Measurements from ENCODE around the gene OR2F1. TPM values are rescaled to one million over a fixed set of nuclear protein-coding genes. Genes with fewer than 3 reads are reported as not detected.

OR2F1 gene
- total RNA-seq, 2 donors from 2014 or later: not detected

GRCh38 chr7:144011458-144012230 lies 57.0 kb downstream of the OR2F1 start:
- no peaks in the 10 kb centered on the region for H3K9me3 ChIP-seq
- DNase-seq (no peak), ATAC-seq (no peak)
- intact Hi-C loops (cut with DNase I): no loop called here
- H3K27me3 ChIP-seq: no peaks in the 10 kb centered on the region
- no peaks in the 10 kb centered on the region for H3K36me3 ChIP-seq (replicated peaks in 1 of 2; ENCODE audit: insufficient read depth in 1 of 2, low read depth in 2 of 2)
- H3K27ac ChIP-seq: no peak overlapping the region
- H3K4me3 ChIP-seq: no peak overlapping the region
- WGBS, 2 donors: 89% methylated on average over 5 of the region's 5 CpGs
- H3K4me1 ChIP-seq: no peaks in the 10 kb centered on the region
- TF ChIP-seq POLR2A (IDR thresholded peaks at IDR 0.05) (no peak), CTCF (IDR thresholded peaks at IDR 0.05) (no peak)

Other genes with a start within 250 kb of the OR2F1 start
- gene CTAGE6, start 197.1 kb upstream of the OR2F1 start, total RNA-seq: under 1 TPM in 1 of 2 donors, not detected in 1; 0.26 TPM
- gene TCAF1, start 52.7 kb upstream of the OR2F1 start, total RNA-seq: 10 to 100 TPM; 15.8 to 21.0 TPM
- not detected for gene OR2F2, start 19.6 kb upstream of the OR2F1 start, total RNA-seq
- not detected for gene OR6B1, start 45.5 kb downstream of the OR2F1 start, total RNA-seq
- not detected for gene OR2A5, start 94.1 kb downstream of the OR2F1 start, total RNA-seq
- not detected for gene OR2A25, start 115.0 kb downstream of the OR2F1 start, total RNA-seq
- not detected for gene OR2A12, start 131.4 kb downstream of the OR2F1 start, total RNA-seq
- gene OR2A2, start 154.7 kb downstream of the OR2F1 start, total RNA-seq: not detected
- gene OR2A14, start 168.3 kb downstream of the OR2F1 start, total RNA-seq: not detected
- 10 to 100 TPM in 1 of 2 donors, 1 to 10 TPM in 1; 6.5 to 19.1 TPM for gene CTAGE4, start 228.6 kb downstream of the OR2F1 start, total RNA-seq
- gene ARHGEF35, start 241.0 kb downstream of the OR2F1 start, total RNA-seq: 1 to 10 TPM; 5.3 to 5.4 TPM